ENCODE results near the gene PRSS35. TPM values are rescaled to one million over a fixed set of nuclear protein-coding genes. Genes with fewer than 3 reads are reported as not detected.
"Not testable (repeated sequence)": the region's sequence is repeated elsewhere in the genome, so short reads cannot be mapped to it uniquely, and the experiment has no call there.

The PRSS35 gene
- total RNA-seq, 1 donor from 2014 or later = 0.12 TPM

- no peak for ATAC-seq
- intact Hi-C loops (cut with micrococcal nuclease) = no loop called here
- DNase-seq = no peak
Observed at GRCh38 chr6:83511266-83511665, 1.1 kb upstream of the PRSS35 start.

- intact Hi-C loops (cut with micrococcal nuclease) = loop anchor here (2.0 kb wide), 1 partner anchor 292 kb away; no protein-coding TSS in a partner anchor
- DNase-seq = no peak
- ATAC-seq = no peak
Observed at GRCh38 chr6:83514466-83514865, 2.1 kb downstream of the PRSS35 start.

DNA sequence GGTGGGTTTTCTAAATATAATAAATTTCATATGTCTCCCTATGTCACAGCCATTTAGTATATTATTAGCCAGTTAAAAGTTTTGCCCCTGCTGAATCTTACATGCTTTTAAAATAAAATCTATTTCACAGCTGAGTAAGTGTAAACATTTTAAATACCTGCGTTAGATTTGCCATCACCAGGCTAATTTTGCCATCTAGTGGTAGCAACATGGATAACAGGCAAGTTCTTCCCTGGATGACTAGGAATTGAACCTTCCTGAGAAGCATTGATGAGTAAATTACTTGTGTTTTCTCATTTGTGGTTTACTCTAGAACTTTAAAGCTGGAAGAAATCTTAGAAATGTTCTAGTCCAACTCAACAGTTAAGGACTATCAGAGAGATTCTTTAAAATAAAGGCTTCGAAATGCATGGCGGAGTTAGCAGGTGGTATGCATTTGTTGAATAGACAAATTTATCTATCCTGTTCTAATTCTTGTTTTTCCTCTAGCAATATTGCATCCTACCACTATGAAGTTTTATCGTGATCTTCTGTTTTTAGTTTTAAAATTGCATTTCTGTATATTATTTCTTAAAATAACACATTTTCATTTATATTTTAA, 2.6 kb downstream of the PRSS35 start:
- ATAC-seq (no peak), DNase-seq (no peak)
- intact Hi-C loops (cut with micrococcal nuclease) = loop anchor here (2.0 to 5.0 kb wide), 2 partner anchors 98 to 292 kb away; no protein-coding TSS in a partner anchor

DNA sequence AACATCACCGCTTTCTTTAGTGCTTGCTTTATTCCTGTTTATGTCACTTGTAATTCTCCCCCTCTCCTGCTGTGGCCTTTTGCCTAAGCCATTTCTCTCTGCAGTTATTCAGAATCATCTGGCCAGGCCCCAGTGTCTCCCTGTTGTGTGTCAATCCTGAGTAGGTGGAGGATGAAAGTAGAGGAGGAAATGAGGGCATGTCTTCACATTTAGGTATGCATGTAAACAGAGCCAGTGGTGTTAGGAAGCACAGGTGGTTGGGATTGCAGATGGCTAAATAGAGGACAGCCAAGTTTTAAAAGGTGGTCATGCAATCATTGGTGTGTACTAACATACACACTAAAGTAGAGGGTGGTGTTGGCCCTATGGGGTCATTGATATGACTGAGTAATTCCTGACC, 5.2 kb downstream of the PRSS35 start:
- intact Hi-C loops (cut with micrococcal nuclease) = loop anchor here (5.0 kb wide), 1 partner anchor 100 kb away; no protein-coding TSS in a partner anchor
- ATAC-seq = no peak
- no peak for DNase-seq

GRCh38 chr6:83518816-83519480, 6.6 kb downstream of the PRSS35 start:
- DNase-seq (no peak), ATAC-seq (no peak)
- intact Hi-C loops (cut with micrococcal nuclease) = loop anchor here (5.0 kb wide), 1 partner anchor 102 kb away; no protein-coding TSS in a partner anchor

DNA sequence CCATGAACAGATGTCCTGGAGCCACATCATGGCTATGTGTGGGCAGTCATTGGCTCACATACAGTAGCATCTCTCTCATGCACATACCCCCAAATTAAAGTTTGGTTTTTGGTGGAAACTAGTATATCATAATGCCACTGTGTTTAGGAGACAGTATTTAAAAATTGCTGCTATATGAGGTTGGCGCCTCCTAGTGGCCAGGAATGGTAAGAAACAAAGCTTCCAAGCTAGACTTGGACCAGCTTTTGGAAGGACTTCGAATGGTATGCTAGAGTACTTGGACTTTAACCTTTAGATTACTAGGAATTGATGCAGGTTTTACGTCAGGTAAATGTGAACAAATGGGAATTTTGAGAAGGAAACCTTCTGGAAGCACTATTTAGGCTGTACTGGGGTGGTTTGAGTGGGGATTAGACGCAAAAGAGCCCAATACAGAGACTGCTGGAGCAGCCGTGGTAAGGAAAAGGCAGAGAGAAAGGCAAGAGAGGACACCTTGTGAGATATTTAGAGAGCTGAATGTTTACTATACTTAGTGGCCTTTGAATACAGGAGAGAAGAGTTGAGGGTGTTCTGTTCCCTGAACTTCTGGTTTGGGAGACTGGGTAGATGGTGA, 23.8 kb downstream of the PRSS35 start:
- ATAC-seq = no peak
- no peak for DNase-seq
- intact Hi-C loops (cut with micrococcal nuclease) = no loop called here

GRCh38 chr6:83536647-83537589, 24.6 kb downstream of the PRSS35 start:
- ATAC-seq = no peak
- intact Hi-C loops (cut with micrococcal nuclease) = no loop called here

GRCh38 chr6:83539678-83540077, 27.3 kb downstream of the PRSS35 start:
- DNase-seq = no peak
- intact Hi-C loops (cut with micrococcal nuclease) = no loop called here
- no peak for ATAC-seq

More at GRCh38 chr6:83536647-83537589, 24.6 kb downstream of the PRSS35 start:
- DNase-seq = no peak

DNA sequence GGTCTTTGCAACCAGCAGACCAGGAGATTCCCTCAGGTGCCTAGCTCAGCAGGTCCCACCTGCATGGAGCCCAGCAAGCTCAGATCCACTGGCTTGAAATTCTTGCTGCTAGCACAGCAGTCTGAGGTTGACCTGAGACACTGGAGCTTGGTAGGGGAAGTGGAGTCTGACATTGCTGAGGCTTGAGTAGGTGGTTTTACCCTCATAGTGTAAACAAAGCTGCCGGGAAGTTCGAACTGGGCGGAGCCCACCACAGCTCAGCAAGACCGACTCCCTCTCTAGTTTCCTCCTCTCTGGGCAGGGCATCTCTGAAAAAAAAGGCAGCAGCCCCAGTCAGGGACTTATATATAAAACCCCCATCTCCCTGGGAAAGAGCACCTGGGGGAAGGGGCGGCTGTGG, 34.3 kb downstream of the PRSS35 start:
- DNase-seq (no peak), ATAC-seq (no peak)
- intact Hi-C loops (cut with micrococcal nuclease) = no loop called here

DNA sequence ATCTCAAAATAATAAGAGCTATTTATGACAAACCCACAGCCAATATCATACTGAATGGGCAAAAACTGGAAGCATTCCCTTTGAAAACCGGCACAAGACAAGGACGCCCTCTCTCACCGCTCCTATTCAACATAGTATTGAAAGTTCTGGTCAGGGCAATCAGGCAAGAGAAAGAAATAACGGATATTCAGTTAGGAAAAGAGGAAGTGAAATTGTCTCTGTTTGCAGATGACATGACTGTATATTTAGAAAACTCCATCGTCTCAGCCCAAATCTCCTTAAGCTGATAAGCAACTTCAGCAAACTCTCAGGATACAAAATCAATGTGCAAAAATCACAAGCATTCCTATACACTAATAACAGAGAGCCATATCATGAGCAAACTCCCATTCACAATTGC, 38.1 kb downstream of the PRSS35 start:
- DNase-seq; intact Hi-C loops (cut with micrococcal nuclease); ATAC-seq: not testable (repeated sequence)

DNA sequence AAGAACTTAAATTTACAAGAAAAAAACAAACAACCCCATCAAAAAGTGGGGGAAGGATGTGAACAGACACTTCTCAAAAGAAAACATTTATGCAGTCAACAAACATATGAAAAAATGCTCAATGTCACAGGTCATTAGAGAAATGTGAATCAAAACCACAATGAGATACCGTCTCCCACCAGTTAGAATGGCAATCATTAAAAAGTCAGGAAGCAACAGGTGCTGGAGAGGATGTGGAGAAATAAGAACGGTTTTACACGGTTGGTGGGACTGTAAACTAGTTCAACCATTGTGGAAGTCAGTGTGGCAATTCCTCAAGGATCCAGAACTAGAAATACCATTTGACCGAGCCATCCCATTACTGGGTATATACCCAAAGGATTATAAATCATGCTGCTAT, 39.4 kb downstream of the PRSS35 start:
- DNase-seq; intact Hi-C loops (cut with micrococcal nuclease); ATAC-seq: not testable (repeated sequence)

GRCh38 chr6:83556871-83557270, 44.5 kb downstream of the PRSS35 start:
- intact Hi-C loops (cut with micrococcal nuclease) = no loop called here
- ATAC-seq = no peak
- no peak for DNase-seq

DNA sequence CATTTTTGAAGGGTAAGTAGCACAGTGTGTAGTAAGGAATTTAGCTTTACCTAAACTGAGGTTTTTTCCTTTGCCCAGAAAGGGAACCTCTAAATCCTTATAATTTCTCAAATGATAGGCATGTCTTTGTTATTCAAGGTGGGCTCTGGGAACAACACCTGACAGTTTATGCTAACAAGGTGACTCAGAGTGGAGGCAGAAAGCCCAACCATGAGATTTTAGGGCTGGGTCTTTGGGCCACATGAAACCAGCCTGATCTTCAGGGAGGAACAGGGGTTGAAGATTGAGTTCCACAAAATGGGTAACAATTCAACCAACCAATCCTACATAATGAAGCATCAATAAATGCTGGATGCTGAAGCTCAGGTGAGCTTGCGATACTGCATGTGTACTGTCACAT, 46.6 kb downstream of the PRSS35 start:
- ATAC-seq (no peak), DNase-seq (no peak)
- intact Hi-C loops (cut with micrococcal nuclease) = no loop called here

GRCh38 chr6:83571663-83572185, 59.4 kb downstream of the PRSS35 start:
- ATAC-seq; intact Hi-C loops (cut with micrococcal nuclease); DNase-seq: not testable (repeated sequence)

- DNase-seq (no peak), ATAC-seq (no peak)
- intact Hi-C loops (cut with micrococcal nuclease) = no loop called here
Observed at GRCh38 chr6:83574783-83575182, 62.4 kb downstream of the PRSS35 start.

Data from left ventricle myocardium superior (tissue), 1 donor.